GM19035 (cell line): ENCODE data around the gene NCKAP5.
"Not testable (repeated sequence)": the region's sequence is repeated elsewhere in the genome, so short reads cannot be mapped to it uniquely, and the experiment has no call there.

Experiments used
- ATAC-seq: cut with Tn5 transposase; IDR thresholded peaks from one replicate; pipeline ENCODE4 v1.9.1; 2021; ENCODE audit not compliant: unreplicated experiment

NCKAP5 gene

GRCh38 chr2:132860220-132860619 is 708.0 kb downstream of the NCKAP5 start:
- ATAC-seq, result no peak

- ATAC-seq, result no peak
Observed at GRCh38 chr2:132859590-132859989, 708.7 kb downstream of the NCKAP5 start.

- ATAC-seq, result no peak
Observed at GRCh38 chr2:132857319-132857718, 710.9 kb downstream of the NCKAP5 start.

GRCh38 chr2:132850688-132851087 is 717.6 kb downstream of the NCKAP5 start:
- ATAC-seq, result no peak

GRCh38 chr2:132849118-132849517 is 719.1 kb downstream of the NCKAP5 start:
- ATAC-seq, result no peak

GRCh38 chr2:132845339-132845738 is 722.9 kb downstream of the NCKAP5 start:
- no peak for ATAC-seq

- no peak for ATAC-seq
Observed at GRCh38 chr2:132844585-132844984, 723.7 kb downstream of the NCKAP5 start.

- ATAC-seq, result no peak
Observed at GRCh38 chr2:132837769-132838168, 730.5 kb downstream of the NCKAP5 start.

GRCh38 chr2:132830321-132830827 is 737.9 kb downstream of the NCKAP5 start:
- ATAC-seq, result no peak

GRCh38 chr2:132825601-132826000 is 742.7 kb downstream of the NCKAP5 start:
- no peak for ATAC-seq

- no peak for ATAC-seq
Observed at GRCh38 chr2:132824716-132825115, 743.5 kb downstream of the NCKAP5 start.

- no peak for ATAC-seq
Observed at GRCh38 chr2:132816234-132816633, 752.0 kb downstream of the NCKAP5 start.

GRCh38 chr2:132815516-132815915 is 752.7 kb downstream of the NCKAP5 start:
- ATAC-seq, result no peak

GRCh38 chr2:132814651-132815050 is 753.6 kb downstream of the NCKAP5 start:
- no peak for ATAC-seq

- ATAC-seq, result no peak
Observed at GRCh38 chr2:132813422-132813821, 754.8 kb downstream of the NCKAP5 start.

- ATAC-seq, result no peak
Observed at GRCh38 chr2:132811148-132811915, 756.9 kb downstream of the NCKAP5 start.

GRCh38 chr2:132809962-132810361 is 758.3 kb downstream of the NCKAP5 start:
- ATAC-seq, result not testable (repeated sequence)

- ATAC-seq, result no peak
Observed at GRCh38 chr2:132804051-132804450, 764.2 kb downstream of the NCKAP5 start.

- no peak for ATAC-seq
Observed at GRCh38 chr2:132798341-132798740, 769.9 kb downstream of the NCKAP5 start.

- no peak for ATAC-seq
Observed at GRCh38 chr2:132797556-132797955, 770.7 kb downstream of the NCKAP5 start.

- ATAC-seq, result no peak
Observed at GRCh38 chr2:132797071-132797470, 771.2 kb downstream of the NCKAP5 start.

GRCh38 chr2:132795220-132795619 is 773.0 kb downstream of the NCKAP5 start:
- ATAC-seq, result no peak

- no peak for ATAC-seq
Observed at GRCh38 chr2:132793532-132793931, 774.7 kb downstream of the NCKAP5 start.
